Activated CD4-positive, alpha-beta T cell treated with anti-CD3 and anti-CD28 coated beads, Interleukin-2, amount 10 ng/mL, durations not matched to agents 7 days and 5 days (primary cell): ENCODE measurements around the gene UCHL3. TPM values are rescaled to one million over a fixed set of nuclear protein-coding genes. Genes with fewer than 3 reads are reported as not detected.

Source experiments
- CTCF ChIA-PET: fragments of 350-600 bp; sonication (Branson Sonifier 250); formaldehyde crosslinking; loops from one replicate; lab custom pipeline; 2021; ENCODE audit warnings: antibody characterized with exemption; lab: Charles Lee
- POLR2A ChIA-PET: fragments of 350-600 bp; sonication (Branson Sonifier 250); formaldehyde crosslinking; loops from one replicate; lab custom pipeline; 2021; ENCODE audit warnings: antibody characterized with exemption; lab: Charles Lee
- DNase-seq: peaks from one replicate; pipeline ENCODE4 v3.0.0-alpha.2; 2020
- H3K27ac Mint-ChIP-seq: one replicate; pipeline ENCODE4 v1.8.0; 2021; ENCODE audit warnings: mild to moderate bottlenecking, moderate library complexity, mixed read lengths
- H3K27me3 Mint-ChIP-seq: one replicate; pipeline ENCODE4 v1.8.0; 2021; ENCODE audit warnings: mixed read lengths
- H3K36me3 Mint-ChIP-seq: one replicate; pipeline ENCODE4 v1.8.0; 2021; ENCODE audit warnings: low read depth, mixed read lengths
- H3K4me1 Mint-ChIP-seq: one replicate; pipeline ENCODE4 v1.8.0; 2021; ENCODE audit warnings: mixed read lengths
- H3K4me3 Mint-ChIP-seq: one replicate; pipeline ENCODE4 v1.8.0; 2021; ENCODE audit warnings: mild to moderate bottlenecking, moderate library complexity, mixed read lengths
- H3K9me3 Mint-ChIP-seq: one replicate; pipeline ENCODE4 v1.8.0; 2021; ENCODE audit warnings: mixed read lengths
- total RNA-seq, 2 experiments: library from RNA; stranded (reverse); gene quantifications; one replicate each; pipeline ENCODE4 v1.2.3, GENCODE V29; 2021

The UCHL3 gene
- total RNA-seq, 2 experiments from 2014 or later: 37.6 to 40.6 TPM

DNA sequence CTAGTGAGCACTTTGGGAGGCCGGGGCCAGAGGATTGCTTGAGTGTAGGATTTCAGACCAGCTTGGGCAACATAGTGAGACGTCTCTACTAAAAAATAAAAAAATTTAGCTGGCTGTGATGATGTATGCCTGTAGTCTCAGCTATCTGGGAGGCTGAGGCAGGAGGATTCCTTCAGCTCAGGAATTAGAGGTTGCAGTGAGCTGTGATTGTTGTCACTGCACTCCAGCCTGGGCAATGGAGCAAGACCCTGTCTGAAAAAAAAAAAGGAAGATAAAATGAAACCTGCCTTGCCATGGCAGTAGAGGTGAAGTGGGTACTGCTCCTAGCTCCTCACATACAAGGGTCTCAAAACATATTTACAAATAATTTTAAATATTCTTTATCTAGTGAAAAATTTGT, 7.4 kb downstream of the UCHL3 start:
- Mint-ChIP-seq H3K9me3 (no peaks in the 10 kb centered on the region), H3K4me3 (no peak overlapping the region), H3K27me3 (no peaks in the 10 kb centered on the region), H3K27ac (no peak overlapping the region), H3K4me1 (peaks cover 32% of the 10 kb centered on the region), H3K36me3 (peaks cover 37% of the 10 kb centered on the region)
- ChIA-PET CTCF (no interaction called here), POLR2A (no interaction called here)
- no peak for DNase-seq

DNA sequence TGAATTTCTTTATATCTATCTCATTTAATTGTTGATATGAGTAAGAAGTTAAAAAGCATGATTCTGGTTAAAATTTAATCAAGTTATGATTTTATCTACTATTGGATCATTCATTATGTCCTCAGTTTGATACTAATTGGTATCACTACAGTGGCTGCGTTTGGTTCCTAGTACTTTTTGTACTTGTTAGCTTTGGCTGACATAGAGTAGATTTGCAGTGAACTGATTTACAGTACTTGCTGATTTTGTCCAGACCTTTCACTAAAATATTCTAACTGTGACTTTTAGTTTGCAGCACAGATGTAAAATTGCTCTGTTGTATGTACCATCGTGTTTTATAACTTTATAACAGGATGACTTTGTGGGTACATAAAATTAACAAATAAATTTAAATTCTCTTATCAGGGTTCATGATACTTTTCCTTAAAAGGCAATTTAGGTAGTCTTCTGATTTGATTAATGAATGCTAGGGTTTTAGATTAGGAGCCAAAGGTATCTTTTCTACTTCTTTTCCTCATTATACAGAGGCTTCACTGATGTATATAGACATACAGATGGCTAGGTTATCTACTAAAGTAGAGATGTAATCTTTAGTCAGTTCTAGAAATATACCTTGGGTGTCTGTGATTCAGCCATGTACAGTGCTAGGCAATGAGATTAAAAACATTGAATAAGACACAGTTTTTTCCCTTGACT, 8.7 kb downstream of the UCHL3 start:
- POLR2A ChIA-PET: no interaction called here
- Mint-ChIP-seq H3K4me3 (no peak overlapping the region), H3K27me3 (no peaks in the 10 kb centered on the region), H3K9me3 (no peaks in the 10 kb centered on the region), H3K36me3 (peaks cover 33% of the 10 kb centered on the region), H3K4me1 (peaks cover 27% of the 10 kb centered on the region), H3K27ac (no peak overlapping the region)
- no peak for DNase-seq
- CTCF ChIA-PET: no interaction called here

DNA sequence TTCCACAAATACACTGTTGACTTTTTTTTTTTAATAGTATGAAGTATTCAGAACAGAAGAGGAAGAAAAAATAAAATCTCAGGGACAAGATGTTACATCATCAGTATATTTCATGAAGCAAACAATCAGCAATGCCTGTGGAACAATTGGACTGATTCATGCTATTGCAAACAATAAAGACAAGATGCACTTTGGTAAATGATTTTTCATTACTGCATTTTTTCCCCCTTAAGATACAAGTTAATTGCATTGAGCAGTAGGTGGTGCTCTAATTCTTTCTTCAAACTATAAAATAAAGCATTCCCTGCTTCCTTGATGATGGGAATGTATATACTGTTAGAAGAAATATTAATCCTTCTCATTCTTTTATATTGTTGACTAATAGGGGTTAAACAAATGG, 17.1 kb downstream of the UCHL3 start:
- H3K27me3 Mint-ChIP-seq: no peaks in the 10 kb centered on the region
- H3K4me3 Mint-ChIP-seq: no peak overlapping the region
- H3K4me1 Mint-ChIP-seq: no peaks in the 10 kb centered on the region
- peaks cover 24% of the 10 kb centered on the region for H3K36me3 Mint-ChIP-seq
- ChIA-PET POLR2A (no interaction called here), CTCF (no interaction called here)
- H3K9me3 Mint-ChIP-seq: no peaks in the 10 kb centered on the region
- no peak for DNase-seq
- no peak overlapping the region for H3K27ac Mint-ChIP-seq

DNA sequence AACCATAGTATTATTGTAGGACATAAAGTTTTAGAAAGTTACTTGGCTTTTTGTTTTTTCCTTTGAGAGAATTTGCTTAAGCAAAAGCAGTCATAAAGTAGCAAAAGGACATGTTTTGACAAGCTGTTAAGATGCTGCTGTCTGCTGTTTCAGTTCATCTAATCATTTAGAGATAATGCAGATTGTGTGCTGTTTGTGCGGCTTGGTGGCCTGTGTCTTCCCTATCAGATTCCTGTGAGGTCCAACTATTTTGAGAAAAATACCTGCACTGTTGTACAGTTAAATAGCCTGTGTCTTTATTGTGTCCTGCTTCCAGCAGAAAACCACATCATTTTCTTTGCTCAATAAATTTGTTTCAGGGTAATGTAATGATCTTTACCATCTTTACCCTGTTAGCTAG, 20.0 kb downstream of the UCHL3 start:
- H3K4me3 Mint-ChIP-seq: no peak overlapping the region
- DNase-seq: no peak
- POLR2A ChIA-PET: no interaction called here
- H3K27me3 Mint-ChIP-seq: no peaks in the 10 kb centered on the region
- no peaks in the 10 kb centered on the region for H3K9me3 Mint-ChIP-seq
- CTCF ChIA-PET: no interaction called here
- peaks cover 50% of the 10 kb centered on the region for H3K36me3 Mint-ChIP-seq
- no peak overlapping the region for H3K27ac Mint-ChIP-seq
- H3K4me1 Mint-ChIP-seq: no peaks in the 10 kb centered on the region

DNA sequence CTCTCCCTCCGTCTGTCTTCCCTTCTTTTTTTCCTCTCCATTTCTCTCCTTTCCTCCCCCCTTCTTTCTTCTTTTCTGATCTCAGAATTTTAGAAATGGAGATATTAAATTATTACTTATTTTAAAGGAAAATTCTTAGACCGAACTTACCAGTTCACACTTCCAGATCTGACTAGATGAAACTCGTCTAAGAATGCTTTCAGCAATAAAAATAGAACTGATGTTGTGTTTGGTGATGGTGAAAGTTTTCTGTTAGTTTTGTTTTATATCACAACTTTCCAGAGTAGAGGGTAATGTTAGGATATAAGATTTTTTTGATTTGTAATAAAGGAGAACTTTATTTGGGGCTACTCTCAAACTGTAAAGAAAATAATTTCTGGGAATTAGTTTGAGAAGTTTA, 29.9 kb downstream of the UCHL3 start:
- H3K36me3 Mint-ChIP-seq: peaks cover 44% of the 10 kb centered on the region
- POLR2A ChIA-PET: no interaction called here
- H3K4me3 Mint-ChIP-seq: no peak overlapping the region
- no peak for DNase-seq
- no peaks in the 10 kb centered on the region for H3K4me1 Mint-ChIP-seq
- H3K27me3 Mint-ChIP-seq: no peaks in the 10 kb centered on the region
- peaks cover 13% of the 10 kb centered on the region for H3K9me3 Mint-ChIP-seq
- no peak overlapping the region for H3K27ac Mint-ChIP-seq
- CTCF ChIA-PET: no interaction called here

DNA sequence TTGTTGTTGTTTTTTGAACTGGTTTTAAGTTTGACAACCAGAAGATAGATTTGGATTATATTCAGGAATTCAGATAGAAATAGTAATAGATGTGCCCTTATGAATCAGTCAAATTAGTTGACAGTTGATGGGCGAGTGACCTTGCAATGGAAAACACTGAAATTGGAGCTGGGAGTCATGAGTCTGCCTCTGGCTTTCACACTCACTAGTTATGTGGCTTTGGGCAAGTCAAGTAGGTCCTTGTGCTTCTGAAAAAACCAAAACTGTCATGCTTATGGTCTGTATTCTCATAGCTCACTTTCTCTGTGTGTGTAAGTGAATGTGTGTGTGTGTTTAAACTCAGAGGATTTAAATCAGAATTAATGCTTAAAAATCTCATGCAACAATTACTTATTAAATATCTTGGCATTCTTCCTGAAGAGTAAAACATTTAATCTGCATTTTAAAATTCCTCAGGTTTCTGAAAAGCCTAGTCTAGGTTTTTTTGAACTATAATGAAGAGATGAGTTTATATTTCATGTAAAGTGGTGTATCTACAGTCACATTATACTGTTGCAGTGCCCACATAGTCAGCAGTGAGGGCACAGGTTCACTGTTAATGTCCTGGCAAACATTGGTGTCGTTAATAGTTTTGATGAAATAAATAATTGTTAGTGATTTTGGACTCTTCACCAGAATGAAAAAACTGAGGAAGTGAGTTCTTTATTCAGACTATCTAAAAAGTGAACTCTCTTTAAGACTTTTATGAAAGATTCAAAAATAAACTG, 32.5 kb downstream of the UCHL3 start:
- Mint-ChIP-seq H3K27ac (no peak overlapping the region), H3K4me1 (no peaks in the 10 kb centered on the region), H3K4me3 (no peak overlapping the region), H3K27me3 (no peaks in the 10 kb centered on the region), H3K36me3 (peaks cover 37% of the 10 kb centered on the region), H3K9me3 (peaks cover 20% of the 10 kb centered on the region)
- DNase-seq: no peak
- POLR2A ChIA-PET: no interaction called here
- CTCF ChIA-PET: no interaction called here

DNA sequence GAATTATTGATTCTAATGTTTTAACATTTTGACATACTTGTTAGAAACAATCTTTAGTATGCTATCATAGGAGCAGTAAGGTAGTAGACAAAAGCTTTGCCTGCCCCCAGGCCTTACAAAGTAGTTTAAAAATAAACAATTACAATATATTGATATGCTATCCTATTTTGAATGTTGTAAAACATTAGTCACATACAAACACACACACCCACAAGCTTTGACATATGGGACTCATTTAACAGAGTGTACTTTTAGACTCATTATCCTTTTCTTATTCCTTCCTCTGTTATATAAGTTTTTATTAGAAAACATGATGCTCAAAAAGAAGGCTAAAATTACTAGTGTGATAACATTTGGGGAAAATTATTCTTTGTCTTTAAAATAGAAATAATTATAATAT, 33.5 kb downstream of the UCHL3 start:
- peaks cover 39% of the 10 kb centered on the region for H3K36me3 Mint-ChIP-seq
- ChIA-PET POLR2A (no interaction called here), CTCF (interaction anchor here (0.7 kb wide), 1 partner anchor 33 kb away, joined by 3 read pairs; the partner anchor contains the start of gene UCHL3)
- H3K27ac Mint-ChIP-seq: no peak overlapping the region
- no peaks in the 10 kb centered on the region for H3K27me3 Mint-ChIP-seq
- H3K4me3 Mint-ChIP-seq: no peak overlapping the region
- H3K9me3 Mint-ChIP-seq: peaks cover 20% of the 10 kb centered on the region
- no peak for DNase-seq
- H3K4me1 Mint-ChIP-seq: no peaks in the 10 kb centered on the region

DNA sequence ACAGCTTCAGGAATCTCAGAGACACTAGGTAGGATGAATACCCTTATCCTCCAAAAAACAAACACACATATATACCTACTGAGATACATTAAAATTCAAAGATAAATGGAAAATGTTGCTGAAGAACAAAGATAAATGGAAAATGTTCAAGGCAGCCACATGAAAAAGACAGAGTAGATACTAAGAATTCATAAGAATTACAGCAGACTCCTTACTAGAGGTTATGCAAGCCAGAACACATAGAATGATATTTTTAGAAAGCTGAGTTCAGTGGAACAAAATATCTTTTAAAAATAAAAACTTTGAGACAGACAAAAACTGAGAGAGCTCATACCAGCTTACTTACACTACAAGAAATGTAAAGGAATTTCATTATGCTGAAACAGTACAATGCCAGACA, 35.6 kb downstream of the UCHL3 start:
- Mint-ChIP-seq H3K4me3 (no peak overlapping the region), H3K27ac (no peak overlapping the region), H3K27me3 (no peaks in the 10 kb centered on the region), H3K36me3 (peaks cover 44% of the 10 kb centered on the region), H3K4me1 (no peaks in the 10 kb centered on the region), H3K9me3 (peaks cover 20% of the 10 kb centered on the region)
- CTCF ChIA-PET: no interaction called here
- DNase-seq: no peak
- POLR2A ChIA-PET: no interaction called here

DNA sequence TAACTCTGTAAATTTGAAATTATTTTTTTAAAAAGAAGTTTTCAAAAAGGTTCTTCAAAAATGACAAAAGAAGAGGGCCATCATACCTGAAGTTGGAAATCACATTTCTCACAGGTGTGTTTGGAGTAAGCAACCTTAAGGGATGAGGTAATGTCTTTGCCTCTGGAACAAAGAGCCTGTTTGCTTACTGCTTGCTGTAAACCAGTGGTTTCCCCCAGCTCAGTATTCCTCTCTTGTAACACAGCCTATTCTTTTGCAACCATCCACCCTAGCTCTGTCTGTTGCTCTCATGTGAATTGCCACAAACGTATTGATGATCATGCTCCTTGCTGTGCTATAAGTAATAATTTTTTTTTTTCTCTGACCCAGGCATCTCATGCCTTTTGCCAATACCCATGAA, 38.1 kb downstream of the UCHL3 start:
- Mint-ChIP-seq H3K9me3 (peaks cover 20% of the 10 kb centered on the region), H3K27me3 (no peaks in the 10 kb centered on the region), H3K4me3 (no peak overlapping the region), H3K27ac (no peak overlapping the region), H3K4me1 (no peaks in the 10 kb centered on the region), H3K36me3 (peaks cover 37% of the 10 kb centered on the region)
- no peak for DNase-seq
- POLR2A ChIA-PET: interaction anchor here (0.7 kb wide), 1 partner anchor 215 kb away, joined by 3 read pairs; no protein-coding TSS in a partner anchor
- CTCF ChIA-PET: no interaction called here

DNA sequence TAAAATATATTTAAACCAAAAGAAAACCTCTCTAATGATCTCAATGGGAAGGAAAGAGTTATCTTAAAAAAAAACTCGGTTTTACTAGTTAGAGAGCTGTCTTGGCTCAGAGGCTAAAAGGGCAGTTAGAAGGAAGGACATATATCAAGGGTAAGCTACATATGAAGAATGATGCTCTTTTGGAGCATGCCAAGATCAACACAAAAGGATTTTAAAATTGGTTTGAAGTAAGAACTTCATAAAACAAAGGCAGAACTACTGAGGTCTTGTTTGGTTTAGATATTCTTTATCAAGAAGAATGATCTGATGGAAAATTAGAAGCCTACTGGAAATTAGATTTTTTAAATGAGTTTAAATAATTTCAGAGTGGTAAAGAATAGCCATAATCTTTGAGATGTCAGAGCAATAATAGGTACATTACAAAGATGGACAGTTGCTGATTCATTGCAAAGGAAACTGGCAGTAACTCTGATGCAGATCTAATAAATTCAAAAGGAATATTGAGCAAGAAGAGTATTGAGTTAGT, 47.1 kb downstream of the UCHL3 start:
- H3K27me3 Mint-ChIP-seq: no peaks in the 10 kb centered on the region
- H3K4me1 Mint-ChIP-seq: no peaks in the 10 kb centered on the region
- ChIA-PET POLR2A (no interaction called here), CTCF (no interaction called here)
- H3K9me3 Mint-ChIP-seq: no peaks in the 10 kb centered on the region
- peaks cover 14% of the 10 kb centered on the region for H3K36me3 Mint-ChIP-seq
- no peak overlapping the region for H3K27ac Mint-ChIP-seq
- no peak overlapping the region for H3K4me3 Mint-ChIP-seq
- DNase-seq: no peak

DNA sequence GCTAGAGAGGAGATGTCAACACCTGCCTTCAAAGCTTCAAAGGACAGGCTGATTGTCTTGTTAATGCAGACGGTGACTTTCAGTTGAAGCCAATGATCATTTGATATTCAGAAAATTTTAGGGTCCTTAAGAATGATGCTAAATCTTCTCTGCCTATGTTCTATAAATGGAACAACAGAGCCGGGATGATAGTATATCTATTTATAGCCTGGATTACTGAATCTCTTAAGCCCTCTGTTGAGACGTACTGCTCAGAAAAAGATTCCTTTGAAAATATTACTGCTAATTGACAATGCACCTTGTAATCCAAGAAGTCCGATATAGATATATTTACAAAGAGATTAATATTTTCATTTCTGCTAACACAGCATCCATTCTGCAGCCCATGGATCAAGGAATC, 50.8 kb downstream of the UCHL3 start:
- Mint-ChIP-seq H3K27ac (no peak overlapping the region), H3K9me3 (no peaks in the 10 kb centered on the region)

DNA sequence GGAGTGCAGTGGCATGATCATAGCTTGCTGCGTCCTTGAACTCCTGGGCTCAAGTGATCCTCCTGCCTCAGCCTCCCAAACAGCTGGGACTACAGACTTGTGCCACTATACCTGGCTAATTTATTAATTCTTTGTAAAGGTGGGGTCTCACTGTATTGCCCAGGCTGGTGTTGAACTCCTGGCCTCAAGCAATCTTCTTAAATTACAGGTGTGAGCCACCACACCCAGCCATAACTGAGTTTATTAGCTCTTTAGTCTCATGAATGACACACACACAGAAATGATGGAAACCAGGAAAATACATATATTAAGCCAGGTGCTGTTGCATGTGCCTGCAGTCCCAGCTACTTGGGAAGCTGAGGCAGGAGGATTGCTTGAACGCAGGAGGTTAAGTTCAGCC, 53.4 kb downstream of the UCHL3 start:
- Mint-ChIP-seq H3K27me3 (no peaks in the 10 kb centered on the region), H3K27ac (no peak overlapping the region), H3K9me3 (no peaks in the 10 kb centered on the region), H3K4me1 (no peaks in the 10 kb centered on the region), H3K36me3 (peaks cover 14% of the 10 kb centered on the region), H3K4me3 (no peak overlapping the region)
- ChIA-PET CTCF (no interaction called here), POLR2A (no interaction called here)
- no peak for DNase-seq

More for the DNA sequence above, 50.8 kb downstream of the UCHL3 start:
- POLR2A ChIA-PET: no interaction called here
- no peak for DNase-seq
- H3K36me3 Mint-ChIP-seq: peaks cover 14% of the 10 kb centered on the region
- CTCF ChIA-PET: interaction anchor here (1.1 kb wide), 1 partner anchor 16 kb away, joined by 3 read pairs; no protein-coding TSS in a partner anchor
- no peaks in the 10 kb centered on the region for H3K4me1 Mint-ChIP-seq
- no peak overlapping the region for H3K4me3 Mint-ChIP-seq
- H3K27me3 Mint-ChIP-seq: no peaks in the 10 kb centered on the region

DNA sequence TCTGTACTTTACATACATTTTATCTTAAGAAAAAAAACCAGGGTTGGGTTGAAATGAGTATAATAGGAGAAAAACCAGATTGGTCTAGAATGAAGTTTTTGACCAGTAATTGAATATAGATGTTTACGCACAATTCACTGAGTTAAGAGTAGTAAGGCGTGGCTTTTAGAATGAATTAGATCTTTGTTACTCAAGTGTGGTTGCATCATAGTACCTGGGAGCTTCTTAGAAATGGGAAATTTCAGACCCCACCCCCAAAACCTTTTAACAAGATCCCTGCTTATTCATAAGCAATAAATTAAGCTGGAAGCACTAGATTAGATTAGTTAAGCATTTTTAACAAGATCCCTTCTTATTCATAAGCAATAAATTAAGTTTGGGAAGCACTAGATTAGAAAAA, 57.9 kb downstream of the UCHL3 start:
- Mint-ChIP-seq H3K4me1 (no peaks in the 10 kb centered on the region), H3K27ac (no peak overlapping the region), H3K36me3 (peaks cover 12% of the 10 kb centered on the region), H3K27me3 (no peaks in the 10 kb centered on the region), H3K9me3 (no peaks in the 10 kb centered on the region), H3K4me3 (no peak overlapping the region)
- CTCF ChIA-PET: no interaction called here
- DNase-seq: no peak
- POLR2A ChIA-PET: no interaction called here
